K562 (cell line): ENCODE data around the gene DDR1. TPM values are rescaled to one million over a fixed set of nuclear protein-coding genes. Genes with fewer than 3 reads are reported as not detected.

Source experiments
- ATF7 ChIP-seq: fragments of 450-650 bp; IDR thresholded peaks from 2 replicates; pipeline ENCODE4 v1.7.1; 2014; ENCODE audit warnings: mild to moderate bottlenecking, moderate library complexity
- CTBP1 ChIP-seq: fragments of 450-650 bp; IDR thresholded peaks from 2 replicates; pipeline ENCODE4 v1.6.1; 2016; ENCODE audit warnings: borderline replicate concordance
- E4F1 ChIP-seq: fragments of 250-450 bp; sonication (Bioruptor Pico); IDR thresholded peaks from 2 replicates; pipeline ENCODE4 v1.5.0; 2021; ENCODE audit warnings: mild to moderate bottlenecking, borderline replicate concordance
- HLTF ChIP-seq: fragments of 450-650 bp; IDR thresholded peaks from 2 replicates; pipeline ENCODE4 v1.6.1; 2016
- HMBOX1 ChIP-seq: sonication (generic); IDR thresholded peaks from 2 replicates; pipeline ENCODE4 v1.6.1; 2016
- IRF9 ChIP-seq: fragments of 450-650 bp; IDR thresholded peaks from 2 replicates; pipeline ENCODE4 v1.6.1; 2016; ENCODE audit warnings: missing biosample characterization, missing genetic modification characterization
- KDM4B ChIP-seq, 2 experiments: fragments of 450-650 bp in 1 of 2; sonication (generic) in 1 of 2; IDR thresholded peaks; 2 replicates each; pipeline ENCODE4 v1.6.1; 2016 to 2017; ENCODE audit warnings: borderline replicate concordance in 2 of 2, antibody characterized with exemption in 1 of 2, low read depth in 1 of 2, mild to moderate bottlenecking in 1 of 2
- MXI1 ChIP-seq: IDR thresholded peaks from 2 replicates; pipeline ENCODE4 v1.6.1; 2011; ENCODE audit warnings: low read depth, mild to moderate bottlenecking, improper control_type of control experiment, low read length
- NONO ChIP-seq, 2 experiments: fragments of 200-400 bp in 1 of 2; fragments of 450-650 bp in 1 of 2; formaldehyde crosslinking in 1 of 2; IDR thresholded peaks; 2 replicates each; pipeline ENCODE4 v1.6.1; 2017; ENCODE audit warnings: low read depth in 2 of 2, mild to moderate bottlenecking in 2 of 2, moderate library complexity in 2 of 2, low read length in 1 of 2
- TCF3 ChIP-seq: sonication (generic); formaldehyde crosslinking; IDR thresholded peaks from 2 replicates; pipeline ENCODE4 v1.4.0; 2020; ENCODE audit warnings: mild to moderate bottlenecking, missing genetic modification reagents
- ZBTB2 ChIP-seq: fragments of 450-650 bp; IDR thresholded peaks from 2 replicates; pipeline ENCODE4 v1.6.1; 2016; ENCODE audit warnings: antibody characterized with exemption
- ZNF696 ChIP-seq: fragments of 250-450 bp; sonication (Bioruptor Pico); conservative IDR thresholded peaks from 2 replicates; pipeline ENCODE4 v1.4.0; 2020; ENCODE audit warnings: mild to moderate bottlenecking, moderate library complexity
- polyA plus RNA-seq, 8 experiments: library from polyadenylated mRNA; depleted of rRNA in 4 of 8; stranded (reverse) in 5 of 8; unstranded in 3 of 8; fragments of >200 nt; fragmentation: Nextera tagmentation in 2 of 8; fragmentation: Illumina TruSeq in 1 of 8; extraction: Ambion mirVana in 2 of 8; extraction: Trizol in 1 of 8; gene quantifications; 2 replicates each; pipeline versions ENCODE4 v1.2.1 to v1.2.3, GENCODE V29; 2011 to 2014; ENCODE audit warnings: inconsistent platforms in 1 of 8, missing spikeins in 1 of 8
- total RNA-seq, 7 experiments: library from RNA; depleted of rRNA in 6 of 7; stranded (reverse); fragments of >200 nt in 6 of 7; fragmentation: Illumina TruSeq in 2 of 7; extraction: Trizol in 2 of 7; gene quantifications; 2 replicates each; pipeline versions ENCODE4 v1.2.1 to v1.2.3, GENCODE V29; 2011 to 2021; ENCODE audit warnings: low replicate concordance in 1 of 7
- TF ChIP-seq, protein P1 (sequence below): IDR thresholded peaks from 2 replicates; pipeline ENCODE4 v1.6.1; 2014; ENCODE audit warnings: antibody characterized with exemption

Gene DDR1
- total and polyA plus RNA-seq, 9 of the 15 experiments (the other 6 are each of a cell fraction or from before 2014, with no cell fraction given): 1.4 to 44.6 (median 12.2) TPM

- TF ChIP-seq HMBOX1: peak; percentile 81
- no peak for TF ChIP-seq HLTF
- TF ChIP-seq CTBP1: peak; percentile 21; the same call in 1 of the 2 replicates
- TF ChIP-seq IRF9 (tag): no peak
- TF ChIP-seq E4F1 (CRISPR knock-in tag): no peak
- TF ChIP-seq ZNF696: no peak
- no peak for TF ChIP-seq NONO (IDR thresholded peaks at IDR 0.05; ENCODE audit: low read depth in 2 of 2, low read length in 1 of 2)
- no peak for TF ChIP-seq ZBTB2
- TF ChIP-seq KDM4B (IDR thresholded peaks at IDR 0.05; ENCODE audit: borderline replicate concordance in 2 of 2, low read depth in 1 of 2): no peak
- no peak for TF ChIP-seq MXI1
- TF ChIP-seq, protein P1, sequence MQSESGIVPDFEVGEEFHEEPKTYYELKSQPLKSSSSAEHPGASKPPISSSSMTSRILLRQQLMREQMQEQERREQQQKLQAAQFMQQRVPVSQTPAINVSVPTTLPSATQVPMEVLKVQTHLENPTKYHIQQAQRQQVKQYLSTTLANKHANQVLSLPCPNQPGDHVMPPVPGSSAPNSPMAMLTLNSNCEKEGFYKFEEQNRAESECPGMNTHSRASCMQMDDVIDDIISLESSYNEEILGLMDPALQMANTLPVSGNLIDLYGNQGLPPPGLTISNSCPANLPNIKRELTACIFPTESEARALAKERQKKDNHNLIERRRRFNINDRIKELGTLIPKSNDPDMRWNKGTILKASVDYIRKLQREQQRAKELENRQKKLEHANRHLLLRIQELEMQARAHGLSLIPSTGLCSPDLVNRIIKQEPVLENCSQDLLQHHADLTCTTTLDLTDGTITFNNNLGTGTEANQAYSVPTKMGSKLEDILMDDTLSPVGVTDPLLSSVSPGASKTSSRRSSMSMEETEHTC: no peak
- TF ChIP-seq TCF3 (CRISPR knock-in tag): no peak
- TF ChIP-seq ATF7: peak; percentile 25; the same call in 1 of the 2 replicates
These were observed 42.4 kb upstream of the DDR1 start (continued) for GRCh38 chr6:30841644-30842504.
